ENCODE results near the gene TRIM24.

DNA sequence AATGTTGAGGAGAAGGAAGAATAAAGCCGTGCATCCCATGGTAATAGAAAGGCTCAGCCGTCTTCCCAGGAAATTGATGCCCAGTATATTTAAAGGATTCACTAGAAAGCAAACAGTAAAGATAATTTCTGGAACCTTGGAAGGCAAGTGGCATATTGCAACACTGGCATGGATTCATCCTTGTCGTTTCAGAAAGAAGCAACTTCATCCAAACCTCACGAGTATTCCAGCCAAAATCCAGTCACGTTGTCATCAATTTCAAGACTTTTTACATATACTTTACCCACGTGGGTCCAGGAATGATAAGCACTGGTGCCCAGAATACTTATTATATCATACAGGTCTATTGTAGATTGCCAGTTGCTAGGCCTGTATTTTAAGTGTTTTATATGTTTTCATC, 167.3 kb downstream of the TRIM24 start:
- TF ChIP-seq, protein P1, sequence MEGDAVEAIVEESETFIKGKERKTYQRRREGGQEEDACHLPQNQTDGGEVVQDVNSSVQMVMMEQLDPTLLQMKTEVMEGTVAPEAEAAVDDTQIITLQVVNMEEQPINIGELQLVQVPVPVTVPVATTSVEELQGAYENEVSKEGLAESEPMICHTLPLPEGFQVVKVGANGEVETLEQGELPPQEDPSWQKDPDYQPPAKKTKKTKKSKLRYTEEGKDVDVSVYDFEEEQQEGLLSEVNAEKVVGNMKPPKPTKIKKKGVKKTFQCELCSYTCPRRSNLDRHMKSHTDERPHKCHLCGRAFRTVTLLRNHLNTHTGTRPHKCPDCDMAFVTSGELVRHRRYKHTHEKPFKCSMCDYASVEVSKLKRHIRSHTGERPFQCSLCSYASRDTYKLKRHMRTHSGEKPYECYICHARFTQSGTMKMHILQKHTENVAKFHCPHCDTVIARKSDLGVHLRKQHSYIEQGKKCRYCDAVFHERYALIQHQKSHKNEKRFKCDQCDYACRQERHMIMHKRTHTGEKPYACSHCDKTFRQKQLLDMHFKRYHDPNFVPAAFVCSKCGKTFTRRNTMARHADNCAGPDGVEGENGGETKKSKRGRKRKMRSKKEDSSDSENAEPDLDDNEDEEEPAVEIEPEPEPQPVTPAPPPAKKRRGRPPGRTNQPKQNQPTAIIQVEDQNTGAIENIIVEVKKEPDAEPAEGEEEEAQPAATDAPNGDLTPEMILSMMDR (CRISPR knock-in tag; IDR thresholded peaks at IDR 0.05), result no peak
- TF ChIP-seq ZZZ3 (CRISPR knock-in tag; IDR thresholded peaks at IDR 0.05; ENCODE audit: borderline replicate concordance), result no peak
- TF ChIP-seq, protein P2, sequence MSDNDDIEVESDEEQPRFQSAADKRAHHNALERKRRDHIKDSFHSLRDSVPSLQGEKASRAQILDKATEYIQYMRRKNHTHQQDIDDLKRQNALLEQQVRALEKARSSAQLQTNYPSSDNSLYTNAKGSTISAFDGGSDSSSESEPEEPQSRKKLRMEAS (IDR thresholded peaks at IDR 0.05), result no peak
- TF ChIP-seq, protein P3, sequence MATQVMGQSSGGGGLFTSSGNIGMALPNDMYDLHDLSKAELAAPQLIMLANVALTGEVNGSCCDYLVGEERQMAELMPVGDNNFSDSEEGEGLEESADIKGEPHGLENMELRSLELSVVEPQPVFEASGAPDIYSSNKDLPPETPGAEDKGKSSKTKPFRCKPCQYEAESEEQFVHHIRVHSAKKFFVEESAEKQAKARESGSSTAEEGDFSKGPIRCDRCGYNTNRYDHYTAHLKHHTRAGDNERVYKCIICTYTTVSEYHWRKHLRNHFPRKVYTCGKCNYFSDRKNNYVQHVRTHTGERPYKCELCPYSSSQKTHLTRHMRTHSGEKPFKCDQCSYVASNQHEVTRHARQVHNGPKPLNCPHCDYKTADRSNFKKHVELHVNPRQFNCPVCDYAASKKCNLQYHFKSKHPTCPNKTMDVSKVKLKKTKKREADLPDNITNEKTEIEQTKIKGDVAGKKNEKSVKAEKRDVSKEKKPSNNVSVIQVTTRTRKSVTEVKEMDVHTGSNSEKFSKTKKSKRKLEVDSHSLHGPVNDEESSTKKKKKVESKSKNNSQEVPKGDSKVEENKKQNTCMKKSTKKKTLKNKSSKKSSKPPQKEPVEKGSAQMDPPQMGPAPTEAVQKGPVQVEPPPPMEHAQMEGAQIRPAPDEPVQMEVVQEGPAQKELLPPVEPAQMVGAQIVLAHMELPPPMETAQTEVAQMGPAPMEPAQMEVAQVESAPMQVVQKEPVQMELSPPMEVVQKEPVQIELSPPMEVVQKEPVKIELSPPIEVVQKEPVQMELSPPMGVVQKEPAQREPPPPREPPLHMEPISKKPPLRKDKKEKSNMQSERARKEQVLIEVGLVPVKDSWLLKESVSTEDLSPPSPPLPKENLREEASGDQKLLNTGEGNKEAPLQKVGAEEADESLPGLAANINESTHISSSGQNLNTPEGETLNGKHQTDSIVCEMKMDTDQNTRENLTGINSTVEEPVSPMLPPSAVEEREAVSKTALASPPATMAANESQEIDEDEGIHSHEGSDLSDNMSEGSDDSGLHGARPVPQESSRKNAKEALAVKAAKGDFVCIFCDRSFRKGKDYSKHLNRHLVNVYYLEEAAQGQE (IDR thresholded peaks at IDR 0.05; ENCODE audit: borderline replicate concordance in 1 of 2, low read depth in 1 of 2, low read length in 2 of 2), result no peak
